AG09309 (cell line): ENCODE measurements around the gene LTN1.

ENCODE experiments used
- DNase-seq: peaks from one replicate; pipeline ENCODE4 v3.0.0-alpha.2; 2010; ENCODE audit warnings: low read depth
- H3K4me3 ChIP-seq: 2 replicates; pipeline ENCODE4 v1.5.1; 2011; ENCODE audit warnings: mild to moderate bottlenecking, low read depth, low read length, moderate library complexity; ENCODE audit not compliant: control insufficient read depth
- TF ChIP-seq, protein P1 (sequence below): IDR thresholded peaks from 2 replicates; pipeline ENCODE4 v1.5.1; 2011; ENCODE audit warnings: mild to moderate bottlenecking, low read depth, low read length, inconsistent platforms; ENCODE audit not compliant: insufficient read depth, control insufficient read depth; ENCODE audit errors: missing control alignments

Gene LTN1

GRCh38 chr21:28922368-28922767, 70.3 kb downstream of the LTN1 start:
- TF ChIP-seq, protein P1, sequence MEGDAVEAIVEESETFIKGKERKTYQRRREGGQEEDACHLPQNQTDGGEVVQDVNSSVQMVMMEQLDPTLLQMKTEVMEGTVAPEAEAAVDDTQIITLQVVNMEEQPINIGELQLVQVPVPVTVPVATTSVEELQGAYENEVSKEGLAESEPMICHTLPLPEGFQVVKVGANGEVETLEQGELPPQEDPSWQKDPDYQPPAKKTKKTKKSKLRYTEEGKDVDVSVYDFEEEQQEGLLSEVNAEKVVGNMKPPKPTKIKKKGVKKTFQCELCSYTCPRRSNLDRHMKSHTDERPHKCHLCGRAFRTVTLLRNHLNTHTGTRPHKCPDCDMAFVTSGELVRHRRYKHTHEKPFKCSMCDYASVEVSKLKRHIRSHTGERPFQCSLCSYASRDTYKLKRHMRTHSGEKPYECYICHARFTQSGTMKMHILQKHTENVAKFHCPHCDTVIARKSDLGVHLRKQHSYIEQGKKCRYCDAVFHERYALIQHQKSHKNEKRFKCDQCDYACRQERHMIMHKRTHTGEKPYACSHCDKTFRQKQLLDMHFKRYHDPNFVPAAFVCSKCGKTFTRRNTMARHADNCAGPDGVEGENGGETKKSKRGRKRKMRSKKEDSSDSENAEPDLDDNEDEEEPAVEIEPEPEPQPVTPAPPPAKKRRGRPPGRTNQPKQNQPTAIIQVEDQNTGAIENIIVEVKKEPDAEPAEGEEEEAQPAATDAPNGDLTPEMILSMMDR: no peak
- DNase-seq: no peak

DNA sequence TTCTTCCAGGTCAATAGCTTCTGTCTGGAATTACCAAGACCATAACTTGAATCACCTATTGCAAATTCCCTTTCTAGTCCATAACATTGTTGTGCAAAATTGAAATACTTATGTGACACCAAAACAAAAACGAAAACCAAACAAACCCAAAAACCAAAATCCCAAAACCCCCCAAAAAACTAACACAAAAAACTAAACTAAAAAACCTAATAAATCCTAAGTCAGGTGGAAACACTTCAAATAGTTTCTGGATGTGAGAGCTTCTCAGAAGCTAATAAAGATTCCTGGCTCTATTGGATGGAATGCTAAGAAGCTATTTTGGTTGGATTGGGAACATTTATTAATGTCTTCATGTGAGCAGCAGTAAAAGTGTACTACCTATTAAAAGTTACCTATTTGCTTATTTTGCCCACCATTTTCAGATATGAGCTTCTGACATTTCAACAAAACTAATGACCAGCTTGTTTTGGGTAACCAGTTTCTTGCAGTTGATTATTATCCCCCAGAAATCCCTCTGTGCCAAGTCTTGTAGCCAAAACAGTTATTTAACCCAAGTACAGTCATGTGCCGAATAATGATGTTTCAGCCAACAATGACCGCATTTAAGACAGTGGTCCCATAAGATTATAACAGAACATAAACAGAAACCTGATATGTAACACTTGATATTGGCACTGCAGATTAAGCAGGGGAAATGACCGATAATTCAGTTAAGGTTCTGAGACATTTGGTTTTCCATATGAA, 76.4 kb downstream of the LTN1 start:
- no peak overlapping the region for H3K4me3 ChIP-seq
- TF ChIP-seq, protein P1: no peak
- DNase-seq: no peak

More at GRCh38 chr21:28922368-28922767, 70.3 kb downstream of the LTN1 start:
- no peak overlapping the region for H3K4me3 ChIP-seq

DNA sequence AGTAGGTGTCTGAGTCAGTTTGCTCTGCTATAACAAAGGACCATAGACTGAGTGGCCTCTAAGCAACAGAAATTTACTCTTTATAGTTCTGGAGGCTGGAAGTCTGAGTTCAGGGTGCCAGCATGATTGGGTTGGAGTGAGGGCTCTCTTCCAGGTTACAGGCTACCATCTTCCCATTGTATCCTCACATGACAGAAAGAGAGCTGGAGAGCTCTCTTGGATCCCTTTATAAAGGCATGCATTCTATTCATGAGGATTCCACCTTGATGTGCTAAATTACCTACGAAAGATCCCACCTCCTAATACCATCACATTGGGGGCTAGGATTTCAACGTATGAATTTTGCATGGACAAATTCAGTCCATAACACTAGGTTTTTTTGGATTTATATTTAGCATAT, 79.6 kb downstream of the LTN1 start:
- TF ChIP-seq, protein P1: no peak
- no peak for DNase-seq
- no peak overlapping the region for H3K4me3 ChIP-seq

DNA sequence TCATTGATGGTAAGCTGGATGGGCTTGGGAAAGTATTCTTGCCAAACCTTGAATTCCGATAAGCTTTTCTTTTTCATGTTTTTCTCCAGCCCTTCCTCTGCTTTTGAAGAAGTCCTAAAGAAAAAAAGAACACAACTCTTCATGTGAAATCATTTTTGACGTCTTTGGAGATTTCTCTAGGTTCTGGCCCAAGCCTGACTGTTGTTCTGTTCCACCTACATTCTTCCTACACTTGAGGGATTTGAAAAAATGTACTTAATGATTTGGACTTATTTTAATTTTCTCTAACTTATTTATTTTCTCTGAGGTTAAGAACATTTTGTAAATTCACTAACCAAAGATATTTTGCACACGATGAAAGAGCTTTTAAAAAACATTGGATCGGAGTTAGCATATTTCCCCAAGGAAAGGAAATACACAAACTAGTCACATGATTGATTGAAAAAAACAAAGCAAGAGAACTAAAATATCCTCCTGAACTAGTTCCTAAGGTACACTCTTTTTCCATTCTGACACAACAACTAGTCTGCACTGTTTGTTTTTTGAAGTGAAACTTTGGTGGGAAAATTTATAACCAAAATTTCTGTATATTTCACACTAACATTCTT, 82.3 kb downstream of the LTN1 start:
- no peak for DNase-seq
- TF ChIP-seq, protein P1: no peak
- no peak overlapping the region for H3K4me3 ChIP-seq

DNA sequence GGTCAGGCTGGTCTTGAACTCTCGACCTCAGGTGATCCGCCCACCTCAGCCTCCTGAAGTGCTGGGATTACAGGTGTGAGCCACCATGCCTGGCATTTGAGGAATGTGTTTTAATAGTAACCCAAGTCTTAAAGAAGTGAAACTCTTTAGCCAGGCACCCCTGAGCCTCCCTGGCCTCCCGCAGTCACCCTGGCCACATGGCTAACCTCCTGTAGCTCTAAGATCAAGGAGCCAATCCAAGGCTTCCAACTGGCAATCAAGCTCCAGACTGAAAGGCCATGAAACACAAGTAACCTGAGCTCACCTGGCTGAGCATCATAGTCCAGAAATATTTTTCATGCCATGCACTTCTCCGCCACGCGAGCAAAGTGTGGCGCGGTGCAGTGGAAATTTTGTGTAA, 84.3 kb downstream of the LTN1 start:
- H3K4me3 ChIP-seq: no peak overlapping the region
- TF ChIP-seq, protein P1: no peak
- no peak for DNase-seq

DNA sequence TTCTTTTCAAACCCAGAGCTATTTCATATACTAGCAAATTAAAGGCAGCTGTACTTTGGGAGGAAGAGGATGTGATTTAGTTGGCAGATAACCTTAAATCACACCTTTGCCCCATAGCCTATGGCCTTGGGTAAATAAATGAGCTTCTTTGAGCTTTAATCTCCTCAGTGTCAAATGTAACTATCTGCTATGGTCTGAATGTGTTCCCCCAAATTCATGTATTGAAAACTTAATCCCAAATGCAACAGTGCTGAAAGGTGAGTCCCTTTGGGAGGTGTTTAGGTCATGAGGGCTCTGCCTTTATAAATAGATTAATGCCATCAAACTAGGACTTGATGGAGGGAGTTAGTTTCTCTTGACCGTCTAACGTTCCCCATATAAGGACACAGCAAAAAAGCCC, 85.8 kb downstream of the LTN1 start:
- TF ChIP-seq, protein P1: no peak
- DNase-seq: no peak
- H3K4me3 ChIP-seq: no peak overlapping the region

DNA sequence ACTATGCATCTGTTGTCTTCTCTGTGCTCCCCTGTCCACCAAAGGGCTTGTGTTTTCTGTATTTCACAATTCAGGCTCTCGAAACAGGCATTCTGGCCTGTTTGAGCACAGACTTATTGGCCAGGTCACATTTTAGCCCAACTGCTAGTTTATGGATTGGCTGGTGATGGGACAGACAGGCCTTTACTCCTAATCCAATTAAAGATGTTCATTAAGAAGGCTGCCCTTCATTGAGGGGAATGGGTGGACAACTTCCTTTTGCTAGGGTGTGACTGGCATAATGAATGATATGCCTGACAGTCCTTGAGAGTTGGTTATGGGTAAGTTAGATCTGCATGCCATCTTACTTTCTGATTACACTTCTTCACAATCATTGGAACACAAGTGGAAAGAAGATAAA, 86.4 kb downstream of the LTN1 start:
- TF ChIP-seq, protein P1: no peak
- no peak overlapping the region for H3K4me3 ChIP-seq
- no peak for DNase-seq
